Fibroblast of villous mesenchyme (primary cell): Measurements from ENCODE around the gene TFPI. TPM values are rescaled to one million over a fixed set of nuclear protein-coding genes. Genes with fewer than 3 reads are reported as not detected.
A peak's percentile ranks its signal among the peaks of the same experiment; 100 is the strongest.

Experiments
- DNase-seq: peaks from one replicate; pipeline ENCODE4 v3.0.0-alpha.2; 2010; ENCODE audit warnings: low read depth
- H3K4me3 ChIP-seq: 2 replicates; pipeline ENCODE4 v1.5.1; 2011; ENCODE audit warnings: low read depth, mild to moderate bottlenecking, low read length
- total RNA-seq: library from RNA; depleted of rRNA; stranded (reverse); fragments of >200 nt; gene quantifications from 2 replicates; pipeline ENCODE4 v1.2.3, GENCODE V29; 2012
- TF ChIP-seq, protein P1 (sequence below): IDR thresholded peaks from 2 replicates; pipeline ENCODE4 v1.5.1; 2012; ENCODE audit warnings: low read depth, mild to moderate bottlenecking, low read length; ENCODE audit not compliant: insufficient read depth

The TFPI gene
- total RNA-seq, 1 donor = 126 TPM

DNA sequence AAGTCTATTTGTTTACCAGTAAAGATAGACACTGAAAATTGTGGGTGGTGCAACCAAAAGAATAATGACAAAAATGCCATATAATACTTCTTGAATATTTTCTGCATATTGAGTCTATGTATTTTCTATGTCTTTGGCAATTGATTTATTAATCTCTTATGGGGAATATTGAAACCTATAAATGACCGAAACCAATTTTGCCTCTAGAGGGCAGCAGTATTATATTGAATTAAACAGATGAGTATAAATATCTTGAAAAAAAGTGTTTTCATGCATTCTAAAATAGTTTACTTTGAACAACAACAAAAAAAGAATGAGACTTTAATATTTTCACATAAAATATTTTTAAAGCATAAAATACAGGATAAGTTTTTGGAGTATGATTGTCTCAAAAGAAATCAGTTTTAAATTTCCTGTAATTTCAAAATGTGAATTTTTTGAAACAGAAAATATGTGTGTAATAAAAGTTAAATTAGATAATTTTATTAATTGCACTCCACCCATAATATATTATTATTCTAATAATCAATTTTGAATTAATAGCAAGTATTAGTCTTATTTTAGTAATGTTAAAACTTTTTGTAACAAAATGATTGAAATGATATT lies 56.3 kb downstream of the TFPI start:
- DNase-seq = peak; percentile 26
- H3K4me3 ChIP-seq = no peak overlapping the region
- TF ChIP-seq, protein P1, sequence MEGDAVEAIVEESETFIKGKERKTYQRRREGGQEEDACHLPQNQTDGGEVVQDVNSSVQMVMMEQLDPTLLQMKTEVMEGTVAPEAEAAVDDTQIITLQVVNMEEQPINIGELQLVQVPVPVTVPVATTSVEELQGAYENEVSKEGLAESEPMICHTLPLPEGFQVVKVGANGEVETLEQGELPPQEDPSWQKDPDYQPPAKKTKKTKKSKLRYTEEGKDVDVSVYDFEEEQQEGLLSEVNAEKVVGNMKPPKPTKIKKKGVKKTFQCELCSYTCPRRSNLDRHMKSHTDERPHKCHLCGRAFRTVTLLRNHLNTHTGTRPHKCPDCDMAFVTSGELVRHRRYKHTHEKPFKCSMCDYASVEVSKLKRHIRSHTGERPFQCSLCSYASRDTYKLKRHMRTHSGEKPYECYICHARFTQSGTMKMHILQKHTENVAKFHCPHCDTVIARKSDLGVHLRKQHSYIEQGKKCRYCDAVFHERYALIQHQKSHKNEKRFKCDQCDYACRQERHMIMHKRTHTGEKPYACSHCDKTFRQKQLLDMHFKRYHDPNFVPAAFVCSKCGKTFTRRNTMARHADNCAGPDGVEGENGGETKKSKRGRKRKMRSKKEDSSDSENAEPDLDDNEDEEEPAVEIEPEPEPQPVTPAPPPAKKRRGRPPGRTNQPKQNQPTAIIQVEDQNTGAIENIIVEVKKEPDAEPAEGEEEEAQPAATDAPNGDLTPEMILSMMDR = peak; percentile 52

DNA sequence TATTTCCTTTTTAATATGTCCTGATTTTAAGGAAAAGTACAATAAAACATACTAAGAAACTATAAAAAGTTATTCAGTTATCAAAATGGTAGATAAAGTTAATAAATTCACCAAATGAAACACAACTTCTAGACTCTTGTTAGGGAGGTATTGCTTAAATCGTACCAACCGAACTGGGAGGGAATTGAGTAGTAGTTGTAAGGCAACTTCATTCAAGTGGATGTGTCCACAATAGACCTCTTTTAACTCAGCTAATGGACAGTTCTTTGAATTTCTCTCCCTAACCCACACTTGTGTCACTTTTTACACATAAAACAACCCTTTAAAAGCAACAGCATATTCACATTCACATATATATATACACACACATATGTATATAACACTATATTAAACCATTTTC lies 57.1 kb downstream of the TFPI start:
- no peak for DNase-seq
- TF ChIP-seq, protein P1 = no peak
- H3K4me3 ChIP-seq = no peak overlapping the region

DNA sequence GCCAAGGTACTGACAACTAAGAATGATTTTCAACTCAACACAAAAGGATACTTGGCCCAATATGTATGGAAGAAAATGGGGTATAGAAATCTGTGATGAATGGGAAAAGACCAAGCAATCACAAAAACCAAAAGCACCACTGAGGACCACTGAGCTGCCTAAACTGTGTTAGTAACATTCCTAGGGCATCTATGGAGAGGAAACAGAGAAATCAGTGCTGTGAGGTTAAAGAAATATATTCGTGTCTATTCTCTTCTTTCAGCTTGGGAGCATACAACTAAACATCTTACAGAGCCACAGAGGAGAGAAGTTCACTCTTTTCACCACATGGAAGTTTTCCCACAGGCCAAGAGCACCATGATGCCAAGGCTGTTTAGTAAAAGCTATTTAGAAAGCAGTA lies 58.9 kb downstream of the TFPI start:
- no peak overlapping the region for H3K4me3 ChIP-seq
- TF ChIP-seq, protein P1 = no peak
- DNase-seq = no peak

DNA sequence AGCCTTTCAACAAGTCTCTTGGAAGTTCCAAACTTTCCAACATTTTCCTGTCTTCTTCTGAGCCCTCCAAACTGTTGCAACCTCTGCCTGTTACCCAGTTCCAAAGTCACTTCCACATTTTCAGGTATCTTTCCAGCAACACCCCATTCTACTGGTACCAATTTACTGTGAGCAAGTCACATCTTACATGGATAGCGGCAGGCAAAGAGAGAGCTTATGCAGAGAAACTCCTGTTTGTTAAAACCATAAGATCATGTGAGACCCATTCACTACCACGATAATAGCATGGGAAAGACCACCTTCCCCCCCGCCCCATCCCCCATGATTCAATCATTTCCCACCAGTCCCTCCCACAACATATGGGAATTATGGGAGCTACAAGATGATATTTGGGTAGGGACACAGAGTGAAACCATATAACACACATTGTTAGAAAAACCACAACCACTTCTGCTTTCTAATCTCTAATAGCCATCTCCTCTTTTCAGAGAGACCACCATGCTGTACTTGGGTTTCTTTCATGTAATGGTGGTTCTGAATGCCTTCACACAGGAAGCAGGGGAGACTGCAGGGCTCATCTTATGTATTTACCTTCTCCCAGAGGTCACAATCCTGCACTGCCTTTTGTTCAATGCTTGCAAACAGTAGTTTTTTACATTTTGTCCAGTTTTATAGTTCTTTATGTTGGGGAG lies 60.2 kb downstream of the TFPI start:
- DNase-seq = no peak
- no peak overlapping the region for H3K4me3 ChIP-seq
- TF ChIP-seq, protein P1 = no peak

DNA sequence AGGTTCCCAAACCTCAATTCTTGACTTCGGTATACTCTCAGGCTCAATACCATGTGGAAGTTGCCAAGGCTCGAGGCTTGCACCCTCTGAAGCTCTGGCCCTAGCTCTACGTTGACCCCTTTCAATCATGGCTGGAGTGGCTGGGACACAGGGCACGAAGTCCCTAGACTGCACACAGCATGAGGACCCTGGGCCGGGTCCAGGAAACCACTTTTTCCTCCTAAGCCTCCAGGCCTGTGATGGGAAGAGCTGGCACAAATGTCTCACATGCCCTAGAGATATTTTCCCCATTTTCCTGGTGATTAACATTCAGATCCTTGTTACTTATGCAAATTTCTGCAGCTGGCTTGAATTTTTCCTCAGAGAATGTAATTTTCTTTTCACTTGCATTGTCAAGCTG lies 61.1 kb downstream of the TFPI start:
- no peak for DNase-seq
- TF ChIP-seq, protein P1 = no peak
- H3K4me3 ChIP-seq = no peak overlapping the region

DNA sequence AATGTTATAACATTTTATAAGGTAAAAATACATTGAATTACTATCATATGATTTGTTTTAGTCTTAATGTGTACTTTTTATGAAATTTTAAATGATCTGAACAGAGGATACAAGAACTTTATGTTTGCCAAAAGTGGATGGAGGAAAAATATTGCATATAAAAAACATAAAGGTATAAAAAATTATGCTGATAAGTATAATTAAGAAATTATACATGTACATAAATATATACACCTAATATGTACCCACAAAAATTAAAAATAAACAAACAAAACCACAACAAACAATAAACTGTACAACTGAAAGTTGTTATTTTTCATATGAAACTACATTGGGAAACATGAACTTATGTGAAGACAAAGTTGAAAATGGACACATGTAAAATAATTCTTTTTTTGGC lies 68.0 kb downstream of the TFPI start:
- DNase-seq = no peak
- TF ChIP-seq, protein P1 = no peak
- no peak overlapping the region for H3K4me3 ChIP-seq

DNA sequence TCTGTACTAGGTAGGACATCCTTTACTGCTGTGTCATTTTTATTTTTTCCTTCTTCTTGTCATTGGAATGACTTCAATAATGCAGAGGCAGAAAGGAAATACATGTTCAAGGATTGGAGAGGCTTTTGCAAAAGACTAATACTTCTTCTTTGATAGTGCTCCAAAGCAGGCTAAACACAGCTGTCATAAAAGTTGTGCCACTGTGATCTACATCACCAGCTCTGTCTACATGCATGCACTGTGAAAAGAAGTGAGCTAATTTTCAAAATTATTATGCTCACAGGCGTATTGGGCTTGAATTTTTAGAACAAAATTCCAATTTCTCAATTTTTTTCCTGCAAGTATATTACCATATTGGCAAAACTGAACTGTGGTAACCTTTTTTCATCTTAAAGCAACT lies 68.7 kb downstream of the TFPI start:
- H3K4me3 ChIP-seq = no peak overlapping the region
- no peak for DNase-seq
- TF ChIP-seq, protein P1 = no peak
